Type B pancreatic cell (in vitro differentiated cells): ENCODE data around the gene ANXA10. TPM values are rescaled to one million over a fixed set of nuclear protein-coding genes. Genes with fewer than 3 reads are reported as not detected.

ENCODE experiments used
- DNase-seq: peaks from one replicate; pipeline ENCODE4 v3.0.0; 2021; ENCODE audit warnings: mixed read lengths; ENCODE audit not compliant: unreplicated experiment; ENCODE audit errors: extremely low spot score
- H3K27ac Mint-ChIP-seq: 2 replicates; pipeline ENCODE4 v1.8.0; 2021; ENCODE audit warnings: mild to moderate bottlenecking, mixed read lengths
- H3K27me3 Mint-ChIP-seq: 2 replicates; pipeline ENCODE4 v1.8.0; 2021; ENCODE audit warnings: mixed read lengths
- H3K36me3 Mint-ChIP-seq: 2 replicates; pipeline ENCODE4 v1.8.0; 2021; ENCODE audit warnings: mixed read lengths
- H3K4me1 Mint-ChIP-seq: one replicate; pipeline ENCODE4 v1.8.0; 2021; ENCODE audit warnings: mixed read lengths; ENCODE audit not compliant: unreplicated experiment
- H3K4me3 Mint-ChIP-seq: 2 replicates; pipeline ENCODE4 v1.8.0; 2021; ENCODE audit warnings: mild to moderate bottlenecking, mixed read lengths
- H3K9me3 Mint-ChIP-seq: 2 replicates; pipeline ENCODE4 v1.8.0; 2021; ENCODE audit warnings: mixed read lengths
- total RNA-seq: library from RNA; stranded (reverse); gene quantifications from 2 replicates; pipeline ENCODE4 v1.2.1, GENCODE V29; 2021; ENCODE audit warnings: low replicate concordance
- TF ChIP-seq, protein P1 (sequence below): fragments of 200-600 bp; sonication (generic); conservative IDR thresholded peaks from 2 replicates; pipeline ENCODE4 v1.5.0; 2021; ENCODE audit warnings: antibody characterized with exemption, mild to moderate bottlenecking

Gene ANXA10
- total RNA-seq, 1 donor from 2014 or later = 39.8 TPM

- Mint-ChIP-seq H3K27me3 (no peaks in the 10 kb centered on the region), H3K27ac (no peak overlapping the region), H3K4me1 (no peaks in the 10 kb centered on the region), H3K4me3 (no peak overlapping the region), H3K36me3 (no peaks in the 10 kb centered on the region), H3K9me3 (no peaks in the 10 kb centered on the region)
- TF ChIP-seq, protein P1, sequence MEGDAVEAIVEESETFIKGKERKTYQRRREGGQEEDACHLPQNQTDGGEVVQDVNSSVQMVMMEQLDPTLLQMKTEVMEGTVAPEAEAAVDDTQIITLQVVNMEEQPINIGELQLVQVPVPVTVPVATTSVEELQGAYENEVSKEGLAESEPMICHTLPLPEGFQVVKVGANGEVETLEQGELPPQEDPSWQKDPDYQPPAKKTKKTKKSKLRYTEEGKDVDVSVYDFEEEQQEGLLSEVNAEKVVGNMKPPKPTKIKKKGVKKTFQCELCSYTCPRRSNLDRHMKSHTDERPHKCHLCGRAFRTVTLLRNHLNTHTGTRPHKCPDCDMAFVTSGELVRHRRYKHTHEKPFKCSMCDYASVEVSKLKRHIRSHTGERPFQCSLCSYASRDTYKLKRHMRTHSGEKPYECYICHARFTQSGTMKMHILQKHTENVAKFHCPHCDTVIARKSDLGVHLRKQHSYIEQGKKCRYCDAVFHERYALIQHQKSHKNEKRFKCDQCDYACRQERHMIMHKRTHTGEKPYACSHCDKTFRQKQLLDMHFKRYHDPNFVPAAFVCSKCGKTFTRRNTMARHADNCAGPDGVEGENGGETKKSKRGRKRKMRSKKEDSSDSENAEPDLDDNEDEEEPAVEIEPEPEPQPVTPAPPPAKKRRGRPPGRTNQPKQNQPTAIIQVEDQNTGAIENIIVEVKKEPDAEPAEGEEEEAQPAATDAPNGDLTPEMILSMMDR = no peak
- DNase-seq = no peak
These were observed 25.8 kb downstream of the ANXA10 start for GRCh38 chr4:168118116-168118655.

DNA sequence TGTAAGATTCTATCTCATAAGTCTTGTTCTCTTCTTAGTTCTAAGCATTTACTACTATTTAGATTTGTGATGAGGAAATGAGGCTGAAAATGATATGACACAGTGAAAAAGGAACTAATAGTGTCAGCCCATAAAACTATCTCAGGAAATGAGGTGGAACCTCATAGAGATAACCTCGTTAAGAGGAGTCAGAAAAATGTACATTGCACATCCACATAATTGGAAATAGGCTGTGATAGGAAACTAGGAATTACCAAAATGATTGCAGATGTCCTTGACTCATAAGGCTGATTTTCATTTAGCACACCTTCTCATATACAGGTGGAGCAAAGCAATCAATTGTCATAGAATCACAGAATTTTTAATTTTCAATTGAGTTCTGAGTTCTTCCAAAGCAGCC lies 26.8 kb downstream of the ANXA10 start:
- Mint-ChIP-seq H3K4me3 (no peak overlapping the region), H3K9me3 (no peaks in the 10 kb centered on the region), H3K27ac (no peak overlapping the region), H3K4me1 (no peaks in the 10 kb centered on the region), H3K27me3 (no peaks in the 10 kb centered on the region), H3K36me3 (no peaks in the 10 kb centered on the region)
- TF ChIP-seq, protein P1 = no peak
- no peak for DNase-seq

DNA sequence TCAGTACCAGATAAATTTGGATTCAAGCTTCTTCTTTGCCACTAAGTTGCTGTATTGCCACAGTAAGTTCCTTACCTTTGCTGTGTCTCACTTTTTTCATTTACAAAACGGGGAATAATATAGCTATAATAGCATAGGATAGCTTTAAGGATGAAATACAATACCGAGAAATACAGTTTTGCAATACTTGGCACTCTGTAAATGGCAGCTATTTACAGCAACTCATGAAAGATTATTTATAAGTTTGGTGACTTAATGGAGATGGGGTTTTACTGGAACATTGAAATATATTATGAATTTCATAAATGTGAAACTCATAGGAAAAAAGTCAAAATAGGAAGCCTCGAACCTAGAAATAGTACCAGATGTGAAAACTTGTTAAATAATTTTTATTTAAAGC lies 27.6 kb downstream of the ANXA10 start:
- no peak overlapping the region for H3K27ac Mint-ChIP-seq
- TF ChIP-seq, protein P1 = no peak
- H3K4me3 Mint-ChIP-seq = no peak overlapping the region
- no peaks in the 10 kb centered on the region for H3K36me3 Mint-ChIP-seq
- no peak for DNase-seq
- no peaks in the 10 kb centered on the region for H3K9me3 Mint-ChIP-seq
- H3K4me1 Mint-ChIP-seq = no peaks in the 10 kb centered on the region
- H3K27me3 Mint-ChIP-seq = no peaks in the 10 kb centered on the region

GRCh38 chr4:168120811-168121210 lies 28.5 kb downstream of the ANXA10 start:
- Mint-ChIP-seq H3K36me3 (no peaks in the 10 kb centered on the region), H3K9me3 (no peaks in the 10 kb centered on the region), H3K4me1 (no peaks in the 10 kb centered on the region), H3K27ac (no peak overlapping the region), H3K27me3 (no peaks in the 10 kb centered on the region), H3K4me3 (no peak overlapping the region)
- TF ChIP-seq, protein P1 = no peak
- no peak for DNase-seq

DNA sequence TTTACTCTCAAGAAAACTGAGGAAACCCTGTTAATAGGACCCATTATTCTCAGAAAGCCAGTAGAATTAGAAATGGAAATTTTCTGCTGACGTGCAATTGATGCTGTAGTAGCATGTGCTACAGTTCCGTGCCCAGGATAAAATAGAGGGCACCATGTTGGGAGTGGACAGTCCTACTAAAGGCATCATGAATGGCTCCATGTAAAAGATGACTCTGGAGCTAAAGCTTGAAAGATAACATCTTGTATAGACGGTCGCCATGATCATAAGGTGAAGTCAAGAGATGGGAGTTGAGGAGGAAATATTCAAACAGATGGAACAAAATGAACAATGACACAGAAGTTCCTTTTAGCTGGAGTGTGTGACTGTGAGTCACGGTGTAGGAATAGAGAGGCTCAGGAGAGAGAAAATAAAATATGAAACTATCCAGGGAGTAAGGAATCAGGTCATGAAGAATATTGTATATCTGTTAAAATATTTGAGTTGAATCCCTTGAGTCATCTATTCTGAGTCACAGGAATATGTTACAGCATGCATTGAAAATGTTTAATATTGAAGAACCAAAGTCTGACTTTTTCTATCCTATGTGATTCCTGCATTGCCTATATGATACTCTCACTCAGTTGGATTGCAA lies 31.8 kb downstream of the ANXA10 start:
- DNase-seq = no peak
- no peaks in the 10 kb centered on the region for H3K4me1 Mint-ChIP-seq
- no peaks in the 10 kb centered on the region for H3K36me3 Mint-ChIP-seq
- H3K27me3 Mint-ChIP-seq = no peaks in the 10 kb centered on the region
- no peak overlapping the region for H3K27ac Mint-ChIP-seq
- no peaks in the 10 kb centered on the region for H3K9me3 Mint-ChIP-seq
- TF ChIP-seq, protein P1 = no peak
- no peak overlapping the region for H3K4me3 Mint-ChIP-seq

DNA sequence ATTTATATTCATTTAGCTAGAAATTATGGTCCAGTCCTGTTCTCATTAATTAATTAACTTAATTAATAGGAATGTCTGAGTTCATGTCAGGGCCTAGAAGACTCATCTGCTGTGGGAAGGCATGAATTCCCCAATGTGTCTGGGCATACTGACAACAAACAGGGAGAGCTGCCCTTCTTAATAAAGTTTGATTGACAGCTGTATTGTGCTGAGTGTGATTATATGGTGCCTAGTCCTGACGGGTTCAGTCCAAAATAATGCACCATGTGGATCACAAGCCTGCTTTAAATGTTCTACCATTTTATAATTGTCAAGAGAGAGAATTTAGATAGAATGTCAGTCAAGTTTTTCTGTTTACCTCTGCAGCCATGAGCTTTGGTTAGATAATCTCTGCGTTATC lies 34.6 kb downstream of the ANXA10 start:
- H3K36me3 Mint-ChIP-seq = no peaks in the 10 kb centered on the region
- H3K4me1 Mint-ChIP-seq = no peaks in the 10 kb centered on the region
- H3K4me3 Mint-ChIP-seq = no peak overlapping the region
- TF ChIP-seq, protein P1 = no peak
- no peaks in the 10 kb centered on the region for H3K27me3 Mint-ChIP-seq
- no peak for DNase-seq
- H3K9me3 Mint-ChIP-seq = no peaks in the 10 kb centered on the region
- H3K27ac Mint-ChIP-seq = no peak overlapping the region
